ENCODE measurements around the gene VSTM5.

Gene VSTM5

GRCh38 chr11:93843906-93844305 is 6.5 kb downstream of the VSTM5 start:
- no peak for DNase-seq (ENCODE audit: extremely low read depth in 1 of 2, low read depth in 1 of 2)

GRCh38 chr11:93842461-93842860 is 8.0 kb downstream of the VSTM5 start:
- no peak for DNase-seq (ENCODE audit: extremely low read depth in 1 of 2, low read depth in 1 of 2)

- no peak for DNase-seq (ENCODE audit: extremely low read depth in 1 of 2, low read depth in 1 of 2)
Observed at GRCh38 chr11:93842034-93842433, 8.4 kb downstream of the VSTM5 start.

- no peak for DNase-seq (ENCODE audit: extremely low read depth in 1 of 2, low read depth in 1 of 2)
Observed at GRCh38 chr11:93841446-93841845, 9.0 kb downstream of the VSTM5 start.

- DNase-seq (ENCODE audit: extremely low read depth in 1 of 2, low read depth in 1 of 2) = no peak
Observed at GRCh38 chr11:93840981-93841380, 9.4 kb downstream of the VSTM5 start.

GRCh38 chr11:93840180-93840579 is 10.2 kb downstream of the VSTM5 start:
- no peak for DNase-seq (ENCODE audit: extremely low read depth in 1 of 2, low read depth in 1 of 2)

- DNase-seq (ENCODE audit: extremely low read depth in 1 of 2, low read depth in 1 of 2) = no peak
Observed at GRCh38 chr11:93838967-93839366, 11.5 kb downstream of the VSTM5 start.

GRCh38 chr11:93832780-93833179 is 17.6 kb downstream of the VSTM5 start:
- no peak for DNase-seq (ENCODE audit: extremely low read depth in 1 of 2, low read depth in 1 of 2)

GRCh38 chr11:93831343-93832127 is 18.9 kb downstream of the VSTM5 start:
- no peak for DNase-seq (ENCODE audit: extremely low read depth in 1 of 2, low read depth in 1 of 2)

GRCh38 chr11:93829598-93829997 is 20.8 kb downstream of the VSTM5 start:
- no peak for DNase-seq (ENCODE audit: extremely low read depth in 1 of 2, low read depth in 1 of 2)

- DNase-seq (ENCODE audit: extremely low read depth in 1 of 2, low read depth in 1 of 2) = no peak
Observed at GRCh38 chr11:93827363-93827762, 23.1 kb downstream of the VSTM5 start.

GRCh38 chr11:93823210-93823609 is 27.2 kb downstream of the VSTM5 start:
- no peak for DNase-seq (ENCODE audit: extremely low read depth in 1 of 2, low read depth in 1 of 2)

GRCh38 chr11:93822359-93822758 is 28.1 kb downstream of the VSTM5 start:
- DNase-seq (ENCODE audit: extremely low read depth in 1 of 2, low read depth in 1 of 2) = no peak

- no peak for DNase-seq (ENCODE audit: extremely low read depth in 1 of 2, low read depth in 1 of 2)
Observed at GRCh38 chr11:93821617-93822016, 28.8 kb downstream of the VSTM5 start.

- no peak for DNase-seq (ENCODE audit: extremely low read depth in 1 of 2, low read depth in 1 of 2)
Observed at GRCh38 chr11:93820847-93821246, 29.6 kb downstream of the VSTM5 start.

GRCh38 chr11:93819966-93820695 is 30.3 kb downstream of the VSTM5 start:
- no peak for DNase-seq (ENCODE audit: extremely low read depth in 1 of 2, low read depth in 1 of 2)

GRCh38 chr11:93817426-93818348 is 32.7 kb downstream of the VSTM5 start:
- no peak for DNase-seq (ENCODE audit: extremely low read depth in 1 of 2, low read depth in 1 of 2)

GRCh38 chr11:93814966-93815633 is 35.3 kb downstream of the VSTM5 start:
- DNase-seq (ENCODE audit: extremely low read depth in 1 of 2, low read depth in 1 of 2) = no peak

GRCh38 chr11:93813974-93814373 is 36.4 kb downstream of the VSTM5 start:
- no peak for DNase-seq (ENCODE audit: extremely low read depth in 1 of 2, low read depth in 1 of 2)

GRCh38 chr11:93807980-93808379 is 42.4 kb downstream of the VSTM5 start:
- no peak for DNase-seq (ENCODE audit: extremely low read depth in 1 of 2, low read depth in 1 of 2)

GRCh38 chr11:93804879-93805278 is 45.5 kb downstream of the VSTM5 start:
- no peak for DNase-seq (ENCODE audit: extremely low read depth in 1 of 2, low read depth in 1 of 2)
